Loucy (cell line): ENCODE measurements around the gene SMCR8.

Experiments
- CTCF ChIP-seq: fragments of 200-600 bp; sonication (generic); conservative IDR thresholded peaks from 2 replicates; pipeline ENCODE4 v1.5.1; 2014; ENCODE audit warnings: mild to moderate bottlenecking, antibody characterized with exemption, low read length
- EZH2phosphoT487 ChIP-seq: fragments of 200-600 bp; IDR thresholded peaks from 2 replicates; pipeline ENCODE4 v1.6.1; 2018; ENCODE audit warnings: antibody characterized with exemption, mild to moderate bottlenecking, moderate library complexity, borderline replicate concordance

DNA sequence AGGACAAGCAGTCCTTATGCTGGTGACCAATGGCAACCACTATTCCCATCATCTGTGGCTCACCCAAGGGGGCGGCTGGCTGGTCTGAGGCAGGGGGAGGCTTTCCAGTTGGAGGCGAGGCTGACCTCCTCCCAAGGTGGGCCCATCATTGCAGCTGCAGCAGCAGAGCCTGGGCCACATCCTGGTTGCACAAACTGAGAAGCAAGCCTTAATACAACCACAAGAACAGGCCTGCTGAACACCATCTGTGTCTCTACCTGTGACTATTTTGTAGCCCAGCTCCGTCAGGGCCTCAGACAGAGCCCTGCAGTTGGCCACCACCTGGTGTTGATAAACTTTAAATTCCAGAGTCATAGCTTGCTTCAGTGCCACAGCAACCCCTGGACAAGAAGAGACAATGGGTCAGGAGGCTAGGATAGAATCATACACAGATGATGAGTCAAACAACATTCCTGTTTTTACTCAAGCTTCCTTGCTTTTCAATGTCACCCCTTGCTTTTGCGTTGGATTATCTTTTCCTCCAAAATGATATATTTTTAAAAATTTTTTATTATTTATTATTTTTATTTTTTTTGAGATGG lies 17.9 kb downstream of the SMCR8 start:
- TF ChIP-seq CTCF (no peak), EZH2phosphoT487 (no peak)
